Prostate gland (tissue), 2 donors: ENCODE data around the gene CSNK1D. TPM values are rescaled to one million over a fixed set of nuclear protein-coding genes. Genes with fewer than 3 reads are reported as not detected.
"Not testable (repeated sequence)": the region's sequence is repeated elsewhere in the genome, so short reads cannot be mapped to it uniquely, and the experiment has no call there.

Experiments
- DNase-seq: peaks from one replicate; pipeline ENCODE4 v3.0.0-alpha.2; 2019; ENCODE audit warnings: low spot score
- H3K27ac ChIP-seq, 2 donors: fragments of 200-600 bp; sonication (generic); 2 replicates each; pipeline ENCODE4 v1.5.1; 2017 to 2019
- H3K27me3 ChIP-seq: fragments of 200-600 bp; sonication (generic); replicated peaks from 2 replicates; pipeline ENCODE4 v1.5.1; 2019; ENCODE audit not compliant: insufficient read depth
- H3K36me3 ChIP-seq, 2 donors: fragments of 200-600 bp; sonication (generic); 1 replicate in 1 of 2; 2 replicates in 1 of 2; pipeline versions ENCODE4 v1.5.1 to v1.8.1; 2017 to 2019
- H3K4me1 ChIP-seq: fragments of 200-600 bp; sonication (generic); replicated peaks from 2 replicates; pipeline ENCODE4 v1.5.1; 2019
- H3K4me3 ChIP-seq, 2 donors: fragments of 200-600 bp; sonication (generic); 2 replicates each; pipeline ENCODE4 v1.5.1; 2017 to 2019
- H3K9me3 ChIP-seq: fragments of 200-600 bp; sonication (generic); 2 replicates; pipeline ENCODE4 v1.5.1; 2017
- POLR2A ChIP-seq: fragments of 450-650 bp; IDR thresholded peaks from one replicate; pipeline ENCODE4 v1.6.1; 2016; ENCODE audit warnings: antibody characterized with exemption, mild to moderate bottlenecking
- POLR2AphosphoS5 ChIP-seq: sonication (generic); formaldehyde crosslinking; IDR thresholded peaks from one replicate; pipeline ENCODE4 v1.6.1; 2017; ENCODE audit warnings: antibody characterized with exemption
- WGBS: methylation state at CpG from one replicate; pipeline ENCODE4 v1.1.5; 2018; 5-methylcytosine and 5-hydroxymethylcytosine counted together
- intact Hi-C: fragments of 100-400 bp; cut with DNase I; formaldehyde crosslinking; loops from one replicate; pipeline ENCODE4 v1.14.2; 2022
- microRNA-seq: library from miRNA; unstranded; fragments of <30 nt; microRNA quantifications from one replicate; pipeline ENCODE4, GENCODE V29; 2016
- total RNA-seq, 2 donors: library from RNA; depleted of rRNA; stranded (reverse); fragments of >200 nt; gene quantifications; one replicate each; pipeline ENCODE4 v1.1.0, GENCODE V29; 2016
- TF ChIP-seq, protein P1 (sequence below), 4 experiments: fragments of 200-600 bp in 2 of 4; fragments of 450-650 bp in 2 of 4; sonication (generic) in 2 of 4; IDR thresholded peaks; 1 replicate in 3 of 4; 2 replicates in 1 of 4; pipeline ENCODE4 v1.5.1; 2016 to 2019; ENCODE audit warnings: antibody characterized with exemption in 4 of 4, mild to moderate bottlenecking in 2 of 4, moderate library complexity in 2 of 4

CSNK1D gene
- total RNA-seq, 2 donors from 2014 or later: 80.3 to 155 TPM

DNA sequence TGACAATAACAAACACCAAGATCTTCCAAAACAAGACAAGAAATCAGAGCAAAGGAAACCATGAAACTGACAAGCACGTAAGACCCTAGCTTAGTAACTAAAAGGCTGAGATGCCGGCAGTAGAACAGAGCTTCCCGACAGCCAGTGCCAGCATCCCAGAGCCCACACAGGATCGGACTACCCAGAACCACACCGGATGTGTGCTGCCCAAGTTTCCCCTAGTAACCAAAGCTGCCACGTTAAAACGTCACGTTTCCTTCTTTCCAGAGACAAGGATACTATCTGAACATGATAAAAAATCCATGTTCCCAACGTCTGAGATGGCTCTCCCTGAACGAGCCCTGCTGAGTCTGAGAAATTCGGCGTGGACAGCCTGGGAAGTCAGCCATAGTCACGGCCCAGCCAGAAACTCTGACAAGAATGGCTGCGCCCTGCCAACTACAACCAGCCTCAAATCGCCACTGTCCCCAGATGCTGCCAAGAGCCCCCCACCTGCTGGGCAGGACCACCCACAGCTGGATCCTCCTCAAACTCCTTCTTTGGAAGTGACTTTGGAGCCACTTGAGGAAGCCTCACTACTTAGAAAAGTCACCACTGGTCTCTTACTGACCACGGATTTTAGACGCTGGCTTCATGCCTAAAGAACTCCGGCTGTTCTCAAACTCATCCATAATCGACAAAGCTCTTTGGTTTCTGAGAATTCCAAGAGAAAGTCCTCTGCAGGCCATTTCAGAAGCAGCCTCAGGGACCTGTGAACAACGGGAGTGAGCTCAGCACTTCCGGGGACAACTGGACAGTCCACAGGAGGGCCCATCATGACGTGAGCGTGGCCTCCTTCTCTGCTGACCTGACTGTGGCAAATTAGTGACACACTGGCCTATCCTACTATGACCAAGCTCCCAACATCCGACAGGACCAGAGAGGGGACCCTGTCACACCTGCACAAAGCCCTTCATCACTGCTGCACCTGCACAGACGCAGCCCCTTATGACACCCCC lies 77.5 kb downstream of the CSNK1D start:
- intact Hi-C loops: no loop called here
- DNase-seq: no peak
- TF ChIP-seq POLR2A (no peak), POLR2AphosphoS5 (no peak)
- TF ChIP-seq, protein P1, sequence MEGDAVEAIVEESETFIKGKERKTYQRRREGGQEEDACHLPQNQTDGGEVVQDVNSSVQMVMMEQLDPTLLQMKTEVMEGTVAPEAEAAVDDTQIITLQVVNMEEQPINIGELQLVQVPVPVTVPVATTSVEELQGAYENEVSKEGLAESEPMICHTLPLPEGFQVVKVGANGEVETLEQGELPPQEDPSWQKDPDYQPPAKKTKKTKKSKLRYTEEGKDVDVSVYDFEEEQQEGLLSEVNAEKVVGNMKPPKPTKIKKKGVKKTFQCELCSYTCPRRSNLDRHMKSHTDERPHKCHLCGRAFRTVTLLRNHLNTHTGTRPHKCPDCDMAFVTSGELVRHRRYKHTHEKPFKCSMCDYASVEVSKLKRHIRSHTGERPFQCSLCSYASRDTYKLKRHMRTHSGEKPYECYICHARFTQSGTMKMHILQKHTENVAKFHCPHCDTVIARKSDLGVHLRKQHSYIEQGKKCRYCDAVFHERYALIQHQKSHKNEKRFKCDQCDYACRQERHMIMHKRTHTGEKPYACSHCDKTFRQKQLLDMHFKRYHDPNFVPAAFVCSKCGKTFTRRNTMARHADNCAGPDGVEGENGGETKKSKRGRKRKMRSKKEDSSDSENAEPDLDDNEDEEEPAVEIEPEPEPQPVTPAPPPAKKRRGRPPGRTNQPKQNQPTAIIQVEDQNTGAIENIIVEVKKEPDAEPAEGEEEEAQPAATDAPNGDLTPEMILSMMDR (IDR thresholded peaks at IDR 0.05): no peak
- Histone ChIP-seq H3K4me3 (no peak overlapping the region), H3K4me1 (no peaks in the 10 kb centered on the region), H3K36me3 (peaks cover 0 to 4% of the 10 kb centered on the region in 2 donors), H3K9me3 (no peaks in the 10 kb centered on the region), H3K27ac (no peak overlapping the region), H3K27me3 (no peaks in the 10 kb centered on the region)
- 65% methylated on average over 25 of the region's 25 CpGs for WGBS

DNA sequence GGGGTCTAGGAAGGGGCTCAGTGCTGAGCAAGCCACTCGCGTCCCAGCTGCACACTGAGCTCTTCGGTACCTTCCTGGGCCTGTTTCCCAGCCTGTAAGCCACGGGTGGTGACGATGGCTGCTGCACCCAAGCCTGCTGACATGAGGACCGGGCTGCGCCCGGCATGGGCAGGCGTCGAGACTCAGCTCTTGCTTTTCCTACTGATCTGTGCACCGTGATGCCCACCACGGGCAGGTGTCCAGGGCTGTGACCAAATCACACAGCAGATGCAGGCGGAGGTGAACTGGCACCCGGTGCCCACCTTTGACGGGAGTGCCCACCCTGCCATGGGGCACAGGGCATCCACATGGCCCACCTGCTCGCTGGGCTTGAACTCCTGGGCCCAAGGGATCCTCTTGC lies 78.7 kb downstream of the CSNK1D start:
- Histone ChIP-seq H3K9me3 (no peaks in the 10 kb centered on the region), H3K4me1 (no peaks in the 10 kb centered on the region), H3K27me3 (no peaks in the 10 kb centered on the region), H3K27ac (no peak overlapping the region), H3K36me3 (peaks cover 0 to 4% of the 10 kb centered on the region in 2 donors), H3K4me3 (no peak overlapping the region)
- TF ChIP-seq, protein P1 (IDR thresholded peaks at IDR 0.05): no peak
- no peak for TF ChIP-seq POLR2A
- no peak for TF ChIP-seq POLR2AphosphoS5
- intact Hi-C loops: no loop called here
- WGBS: 96% methylated on average over 15 of the region's 16 CpGs
- no peak for DNase-seq

GRCh38 chr17:82193520-82194220 lies 79.8 kb downstream of the CSNK1D start:
- Histone ChIP-seq H3K4me3 (no peak overlapping the region), H3K27me3 (no peaks in the 10 kb centered on the region), H3K36me3 (peaks cover 0 to 4% of the 10 kb centered on the region in 2 donors), H3K4me1 (no peaks in the 10 kb centered on the region), H3K27ac (no peak overlapping the region), H3K9me3 (no peaks in the 10 kb centered on the region)
- DNase-seq: no peak
- intact Hi-C loops: no loop called here
- WGBS: 88% methylated on average over 16 of the region's 16 CpGs
- no peak for TF ChIP-seq POLR2A
- TF ChIP-seq POLR2AphosphoS5: no peak
- TF ChIP-seq, protein P1 (IDR thresholded peaks at IDR 0.05): no peak

- H3K36me3 ChIP-seq, intact Hi-C loops, H3K27me3 ChIP-seq, H3K4me1 ChIP-seq, H3K4me3 ChIP-seq, DNase-seq, H3K9me3 ChIP-seq, H3K27ac ChIP-seq: not testable (repeated sequence)
- WGBS: 81% methylated on average over 6 of the region's 6 CpGs
These were observed 80.5 kb downstream of the CSNK1D start for GRCh38 chr17:82193050-82193449.

Small RNA genes lying within 50 kb of the gene (microRNA-seq; reads per million reads assigned to microRNA genes)
- 0.34 reads per million for gene MIR6787

Other genes with a start within 250 kb of the CSNK1D start
- 10 to 100 TPM; 41.8 to 93.9 TPM for gene RAC3, start 242.0 kb downstream of the CSNK1D start, total RNA-seq
- 100 to 1,000 TPM; 235 to 744 TPM for gene DCXR, start 236.0 kb downstream of the CSNK1D start, total RNA-seq
- 10 to 100 TPM; 48.8 to 92.7 TPM for gene RFNG, start 221.9 kb downstream of the CSNK1D start, total RNA-seq
- gene GPS1, start 221.8 kb downstream of the CSNK1D start, total RNA-seq: 100 to 1,000 TPM; 163 to 182 TPM
- gene DUS1L, start 207.9 kb downstream of the CSNK1D start, total RNA-seq: 100 to 1,000 TPM in 1 of 2 donors, 10 to 100 TPM in 1; 95.9 to 119 TPM
- 100 to 1,000 TPM; 192 to 388 TPM for gene FASN, start 175.5 kb downstream of the CSNK1D start, total RNA-seq
- 10 to 100 TPM; 57.6 to 62.8 TPM for gene CCDC57, start 60.9 kb downstream of the CSNK1D start, total RNA-seq
- gene SLC16A3, start 44.7 kb downstream of the CSNK1D start, total RNA-seq: 10 to 100 TPM in 1 of 2 donors, 1 to 10 TPM in 1; 5.0 to 69.2 TPM
- 1 to 10 TPM in 1 of 2 donors, not detected in 1; 2.8 TPM for gene CD7, start 43.9 kb upstream of the CSNK1D start, total RNA-seq
- 10 to 100 TPM in 1 of 2 donors, 1 to 10 TPM in 1; 9.0 to 12.5 TPM for gene SECTM1, start 60.1 kb upstream of the CSNK1D start, total RNA-seq
- 10 to 100 TPM in 1 of 2 donors, not detected in 1; 10.6 TPM for gene TEX19, start 85.5 kb upstream of the CSNK1D start, total RNA-seq
- not detected for gene UTS2R, start 98.1 kb upstream of the CSNK1D start, total RNA-seq
- gene HEXD, start 144.6 kb upstream of the CSNK1D start, total RNA-seq: 100 to 1,000 TPM in 1 of 2 donors, 10 to 100 TPM in 1; 76.1 to 145 TPM
- 10 to 100 TPM; 41.0 to 65.8 TPM for gene OGFOD3, start 144.9 kb upstream of the CSNK1D start, total RNA-seq
- 10 to 100 TPM; 74.3 to 81.8 TPM for gene CYBC1, start 177.1 kb upstream of the CSNK1D start, total RNA-seq
- gene NARF, start 185.0 kb upstream of the CSNK1D start, total RNA-seq: 10 to 100 TPM; 38.4 to 68.1 TPM
- gene FOXK2, start 246.0 kb upstream of the CSNK1D start, total RNA-seq: 10 to 100 TPM; 47.9 to 85.5 TPM